ENCODE results near the gene RAP1GDS1. TPM values are rescaled to one million over a fixed set of nuclear protein-coding genes. Genes with fewer than 3 reads are reported as not detected.

Gene RAP1GDS1
- total and polyA plus RNA-seq, 8 donors = 6.6 to 24.9 (median 20.7) TPM

- Histone ChIP-seq H3K4me1 (peaks cover 0 to 2% (median 0%) of the 10 kb centered on the region in 3 donors), H3K27ac (no peak overlapping the region), H3K27me3 (no peaks in the 10 kb centered on the region), H3K9me3 (no peaks in the 10 kb centered on the region), H3K4me3 (no peak overlapping the region), H3K36me3 (no peaks in the 10 kb centered on the region)
- 11 to 18% methylated on average over 3 of the region's 3 CpGs for WGBS, 2 donors
- intact Hi-C loops (cut with DNase I) = no loop called here
- TF ChIP-seq CTCF (IDR thresholded peaks at IDR 0.05) = no peak
- ATAC-seq = peak; percentile 75 to 97 (median 82)
- no peak for FAIRE-seq
- DNase-seq = peak in 4 of 6 donors; percentile 34 to 49 (median 43)
Observed at GRCh38 chr4:98481167-98481566, 220.0 kb downstream of the RAP1GDS1 start.

GRCh38 chr4:98482503-98482846 lies 221.3 kb downstream of the RAP1GDS1 start:
- H3K27ac ChIP-seq = no peak overlapping the region
- H3K4me3 ChIP-seq = no peak overlapping the region
- no peaks in the 10 kb centered on the region for H3K27me3 ChIP-seq
- H3K9me3 ChIP-seq = no peaks in the 10 kb centered on the region
- intact Hi-C loops (cut with DNase I) = no loop called here
- H3K36me3 ChIP-seq = no peaks in the 10 kb centered on the region
- no peak for TF ChIP-seq CTCF (IDR thresholded peaks at IDR 0.05)
- 92 to 97% methylated on average over 3 of the region's 3 CpGs for WGBS, 2 donors
- DNase-seq (no peak), ATAC-seq (no peak), FAIRE-seq (no peak)
- peaks cover 0 to 2% (median 0%) of the 10 kb centered on the region in 3 donors for H3K4me1 ChIP-seq

GRCh38 chr4:98482847-98483806 lies 221.9 kb downstream of the RAP1GDS1 start:
- 86 to 93% methylated on average over 10 of the region's 10 CpGs for WGBS, 2 donors
- Histone ChIP-seq H3K4me3 (no peak overlapping the region), H3K4me1 (peaks cover 0 to 2% (median 0%) of the 10 kb centered on the region in 3 donors), H3K9me3 (no peaks in the 10 kb centered on the region), H3K27me3 (no peaks in the 10 kb centered on the region), H3K27ac (no peak overlapping the region), H3K36me3 (no peaks in the 10 kb centered on the region)
- no peak for FAIRE-seq
- DNase-seq = no peak
- no peak for ATAC-seq
- TF ChIP-seq CTCF (IDR thresholded peaks at IDR 0.05) = no peak
- intact Hi-C loops (cut with DNase I) = no loop called here

GRCh38 chr4:98484031-98484430 lies 222.8 kb downstream of the RAP1GDS1 start:
- Histone ChIP-seq H3K27ac (no peak overlapping the region), H3K4me3 (no peak overlapping the region), H3K27me3 (no peaks in the 10 kb centered on the region), H3K9me3 (no peaks in the 10 kb centered on the region), H3K36me3 (no peaks in the 10 kb centered on the region), H3K4me1 (peaks cover 0 to 2% (median 0%) of the 10 kb centered on the region in 3 donors)
- ATAC-seq = no peak
- intact Hi-C loops (cut with DNase I) = no loop called here
- no peak for FAIRE-seq
- no peak for DNase-seq
- no peak for TF ChIP-seq CTCF (IDR thresholded peaks at IDR 0.05)
- WGBS, 2 donors = 55 to 67% methylated on average over 3 of the region's 3 CpGs

GRCh38 chr4:98485816-98486345 lies 224.7 kb downstream of the RAP1GDS1 start:
- peaks cover 0 to 2% (median 0%) of the 10 kb centered on the region in 3 donors for H3K4me1 ChIP-seq
- intact Hi-C loops (cut with DNase I) = no loop called here
- H3K27ac ChIP-seq = no peak overlapping the region
- no peak for TF ChIP-seq CTCF (IDR thresholded peaks at IDR 0.05)
- H3K36me3 ChIP-seq = no peaks in the 10 kb centered on the region
- ATAC-seq (no peak), DNase-seq (no peak), FAIRE-seq (no peak)
- no peaks in the 10 kb centered on the region for H3K27me3 ChIP-seq
- 84 to 87% methylated on average over 7 of the region's 7 CpGs for WGBS, 2 donors
- no peaks in the 10 kb centered on the region for H3K9me3 ChIP-seq
- H3K4me3 ChIP-seq = no peak overlapping the region

Data from pancreas (tissue), 10 donors.